ENCODE results near the gene ARF3.

Gene ARF3

GRCh38 chr12:48957141-48958048, at the start of gene ARF3:
Gene ARF3 (minus strand): TSS chr12:48957487. CDS start chr12:48941095, 16,392 bp downstream.
- DNase-seq = peak; percentile 90 to 91

GRCh38 chr12:49000346-49000745, 43.1 kb upstream of the ARF3 start:
- no peak for DNase-seq

GRCh38 chr12:48999371-49000131, 42.3 kb upstream of the ARF3 start, which contains the start of gene DDN:
Gene DDN (minus strand): TSS chr12:48999375. CDS start chr12:48999287, 88 bp downstream.
- DNase-seq = peak; percentile 42 to 47

- no peak for DNase-seq
Measured at GRCh38 chr12:48998497-48999353, 41.4 kb upstream of the ARF3 start.

- no peak for DNase-seq
Measured at GRCh38 chr12:48997719-48998496, 40.6 kb upstream of the ARF3 start.

- DNase-seq = peak; percentile 65 to 66
Measured at GRCh38 chr12:48996794-48997718, 39.8 kb upstream of the ARF3 start.

GRCh38 chr12:48995086-48995879, 38.0 kb upstream of the ARF3 start:
- no peak for DNase-seq

GRCh38 chr12:48994224-48995085, 37.2 kb upstream of the ARF3 start:
- DNase-seq = no peak

- no peak for DNase-seq
Measured at GRCh38 chr12:48993787-48994186, 36.5 kb upstream of the ARF3 start.

GRCh38 chr12:48991247-48992050, 34.2 kb upstream of the ARF3 start:
- no peak for DNase-seq

GRCh38 chr12:48990552-48990951, 33.3 kb upstream of the ARF3 start:
- no peak for DNase-seq

GRCh38 chr12:48988030-48988649, 30.9 kb upstream of the ARF3 start:
- DNase-seq = peak; percentile 42 to 68

- no peak for DNase-seq
Measured at GRCh38 chr12:48986720-48987291, 29.5 kb upstream of the ARF3 start.

- DNase-seq = no peak
Measured at GRCh38 chr12:48985901-48986300, 28.6 kb upstream of the ARF3 start.

GRCh38 chr12:48985475-48985897, 28.2 kb upstream of the ARF3 start:
- DNase-seq = no peak

- DNase-seq = no peak
Measured at GRCh38 chr12:48982397-48983080, 25.3 kb upstream of the ARF3 start.

GRCh38 chr12:48981757-48982157, 24.5 kb upstream of the ARF3 start:
- no peak for DNase-seq

Data from stimulated activated CD4-positive, alpha-beta T cell treated with anti-CD3 and anti-CD28 coated beads, Interleukin-4, amount 100 ng/mL, for 4 hours (primary cell).